Smooth muscle cell (in vitro differentiated cells): Measurements from ENCODE around the gene CIBAR2. TPM values are rescaled to one million over a fixed set of nuclear protein-coding genes. Genes with fewer than 3 reads are reported as not detected.

Source experiments
- DNase-seq: peaks from one replicate; lab custom pipeline; 2025; ENCODE audit not compliant: unreplicated experiment; lab: John Stamatoyannopoulos, UW
- H2AFZ ChIP-seq: fragments of 200-600 bp; sonication (generic); 2 replicates; pipeline ENCODE4 v1.6.0; 2016; ENCODE audit warnings: antibody characterized with exemption, low read depth, mild to moderate bottlenecking
- H3F3A ChIP-seq: fragments of 200-600 bp; sonication (generic); 2 replicates; pipeline ENCODE4 v1.6.0; 2017; ENCODE audit warnings: antibody characterized with exemption, low read depth
- H3K27ac ChIP-seq: fragments of 200-600 bp; sonication (generic); 2 replicates; pipeline ENCODE4 v1.5.1; 2016; ENCODE audit warnings: low read depth, mild to moderate bottlenecking
- H3K27me3 ChIP-seq: fragments of 200-600 bp; sonication (generic); 2 replicates; pipeline ENCODE4 v1.6.1; 2016; ENCODE audit warnings: low read depth, mild to moderate bottlenecking
- H3K36me3 ChIP-seq: fragments of 200-600 bp; sonication (generic); 2 replicates; pipeline ENCODE4 v1.5.1; 2016; ENCODE audit warnings: low read depth
- H3K4me1 ChIP-seq: fragments of 200-600 bp; sonication (generic); 2 replicates; pipeline ENCODE4 v1.5.1; 2016; ENCODE audit warnings: low read depth
- H3K4me2 ChIP-seq: fragments of 200-600 bp; sonication (generic); 2 replicates; pipeline ENCODE4 v1.6.0; 2016; ENCODE audit warnings: mild to moderate bottlenecking
- H3K4me3 ChIP-seq: fragments of 200-600 bp; sonication (generic); 2 replicates; pipeline ENCODE4 v1.5.1; 2016; ENCODE audit warnings: mild to moderate bottlenecking
- H3K79me2 ChIP-seq: fragments of 200-600 bp; sonication (generic); 2 replicates; pipeline ENCODE4 v1.6.0; 2016; ENCODE audit warnings: low read depth, mild to moderate bottlenecking
- H3K9ac ChIP-seq: fragments of 200-600 bp; sonication (generic); 2 replicates; pipeline ENCODE4 v1.6.0; 2016; ENCODE audit warnings: low read depth
- H3K9me3 ChIP-seq: fragments of 200-600 bp; sonication (generic); replicated peaks from 2 replicates; pipeline ENCODE4 v1.5.1; 2016; ENCODE audit warnings: low read depth
- H4K20me1 ChIP-seq: fragments of 200-600 bp; sonication (generic); 2 replicates; pipeline ENCODE4 v1.6.0; 2016; ENCODE audit warnings: low read depth
- WGBS: methylation state at CpG from one replicate; pipeline ENCODE4 v1.1.7; 2016; ENCODE audit warnings: low lambda C conversion rate; 5-methylcytosine and 5-hydroxymethylcytosine counted together
- polyA plus RNA-seq: library from polyadenylated mRNA; unstranded; fragments of >200 nt; fragmentation: Nextera tagmentation; extraction: Ambion mirVana; gene quantifications from 2 replicates; pipeline ENCODE4 v1.2.1, GENCODE V29; 2016
- total RNA-seq: library from RNA; depleted of rRNA; stranded (reverse); fragments of >200 nt; gene quantifications from 2 replicates; pipeline ENCODE4 v1.2.3, GENCODE V29; 2014
- TF ChIP-seq, protein P1 (sequence below): fragments of 200-600 bp; sonication (generic); IDR thresholded peaks from 2 replicates; pipeline ENCODE4 v1.5.1; 2017; ENCODE audit warnings: borderline replicate concordance, mild to moderate bottlenecking, antibody characterized with exemption; ENCODE audit not compliant: insufficient read depth, poor library complexity, severe bottlenecking

CIBAR2 gene
- total and polyA plus RNA-seq, 2 experiments from 2014 or later: not detected

DNA sequence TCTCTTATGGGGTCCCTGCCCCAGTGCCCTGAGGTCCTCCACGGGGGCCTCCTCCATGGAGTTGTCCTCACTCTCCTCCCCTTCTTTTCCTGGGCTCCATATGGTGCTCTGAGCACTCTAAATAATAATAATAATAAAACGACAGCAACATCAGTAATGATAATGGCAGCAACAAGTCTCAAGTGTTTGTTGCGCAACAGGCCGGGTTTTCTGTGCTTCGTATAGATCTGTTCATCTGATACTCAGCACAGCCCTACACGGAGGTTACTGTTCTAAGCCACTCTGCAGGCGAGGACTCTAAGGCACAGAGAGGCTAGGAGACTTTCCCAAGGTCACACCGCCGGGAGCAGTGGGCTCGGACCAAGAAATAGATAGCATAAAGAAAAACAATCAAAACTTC lies 13.7 kb downstream of the CIBAR2 start:
- H3K4me1 ChIP-seq: no peaks in the 10 kb centered on the region
- no peaks in the 10 kb centered on the region for H3K27me3 ChIP-seq
- H3K27ac ChIP-seq: no peak overlapping the region
- no peak overlapping the region for H2AFZ ChIP-seq
- TF ChIP-seq, protein P1, sequence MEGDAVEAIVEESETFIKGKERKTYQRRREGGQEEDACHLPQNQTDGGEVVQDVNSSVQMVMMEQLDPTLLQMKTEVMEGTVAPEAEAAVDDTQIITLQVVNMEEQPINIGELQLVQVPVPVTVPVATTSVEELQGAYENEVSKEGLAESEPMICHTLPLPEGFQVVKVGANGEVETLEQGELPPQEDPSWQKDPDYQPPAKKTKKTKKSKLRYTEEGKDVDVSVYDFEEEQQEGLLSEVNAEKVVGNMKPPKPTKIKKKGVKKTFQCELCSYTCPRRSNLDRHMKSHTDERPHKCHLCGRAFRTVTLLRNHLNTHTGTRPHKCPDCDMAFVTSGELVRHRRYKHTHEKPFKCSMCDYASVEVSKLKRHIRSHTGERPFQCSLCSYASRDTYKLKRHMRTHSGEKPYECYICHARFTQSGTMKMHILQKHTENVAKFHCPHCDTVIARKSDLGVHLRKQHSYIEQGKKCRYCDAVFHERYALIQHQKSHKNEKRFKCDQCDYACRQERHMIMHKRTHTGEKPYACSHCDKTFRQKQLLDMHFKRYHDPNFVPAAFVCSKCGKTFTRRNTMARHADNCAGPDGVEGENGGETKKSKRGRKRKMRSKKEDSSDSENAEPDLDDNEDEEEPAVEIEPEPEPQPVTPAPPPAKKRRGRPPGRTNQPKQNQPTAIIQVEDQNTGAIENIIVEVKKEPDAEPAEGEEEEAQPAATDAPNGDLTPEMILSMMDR: no peak
- H3K36me3 ChIP-seq: no peaks in the 10 kb centered on the region
- no peak for DNase-seq
- H3K79me2 ChIP-seq: no peaks in the 10 kb centered on the region
- no peaks in the 10 kb centered on the region for H3F3A ChIP-seq
- no peaks in the 10 kb centered on the region for H4K20me1 ChIP-seq
- H3K4me2 ChIP-seq: no peak overlapping the region
- H3K4me3 ChIP-seq: no peak overlapping the region
- H3K9ac ChIP-seq: no peak overlapping the region
- no peaks in the 10 kb centered on the region for H3K9me3 ChIP-seq
- WGBS: 81% methylated on average over 10 of the region's 10 CpGs

DNA sequence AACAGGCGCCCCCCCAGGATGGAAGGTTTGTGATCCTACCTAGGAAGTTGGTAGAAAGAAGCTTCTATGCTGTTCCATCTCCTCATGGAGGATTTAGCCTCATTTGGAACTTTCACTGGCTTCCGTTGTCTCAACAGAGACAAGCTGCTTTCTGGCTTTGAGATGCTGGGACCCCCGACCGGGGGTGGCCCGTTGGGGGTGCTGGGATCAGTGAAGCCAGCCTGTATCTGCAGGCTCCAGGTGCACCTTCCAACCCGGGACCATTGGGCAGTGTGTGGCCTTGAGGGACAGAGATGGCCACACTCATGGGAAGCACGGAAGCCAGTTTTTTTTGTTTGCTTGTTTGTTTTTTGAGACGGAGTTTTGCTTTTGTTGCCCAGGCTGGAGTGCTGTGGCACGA lies 15.4 kb downstream of the CIBAR2 start:
- Histone ChIP-seq H3K9ac (no peak overlapping the region), H3K27ac (no peak overlapping the region), H3K36me3 (no peaks in the 10 kb centered on the region), H3K4me3 (no peak overlapping the region), H3K4me2 (no peak overlapping the region), H3K9me3 (no peaks in the 10 kb centered on the region), H4K20me1 (no peaks in the 10 kb centered on the region), H3K79me2 (no peaks in the 10 kb centered on the region), H3K27me3 (no peaks in the 10 kb centered on the region), H3F3A (no peaks in the 10 kb centered on the region), H3K4me1 (no peaks in the 10 kb centered on the region), H2AFZ (no peak overlapping the region)
- no peak for DNase-seq
- WGBS: 84% methylated on average over 9 of the region's 9 CpGs
- TF ChIP-seq, protein P1: no peak

DNA sequence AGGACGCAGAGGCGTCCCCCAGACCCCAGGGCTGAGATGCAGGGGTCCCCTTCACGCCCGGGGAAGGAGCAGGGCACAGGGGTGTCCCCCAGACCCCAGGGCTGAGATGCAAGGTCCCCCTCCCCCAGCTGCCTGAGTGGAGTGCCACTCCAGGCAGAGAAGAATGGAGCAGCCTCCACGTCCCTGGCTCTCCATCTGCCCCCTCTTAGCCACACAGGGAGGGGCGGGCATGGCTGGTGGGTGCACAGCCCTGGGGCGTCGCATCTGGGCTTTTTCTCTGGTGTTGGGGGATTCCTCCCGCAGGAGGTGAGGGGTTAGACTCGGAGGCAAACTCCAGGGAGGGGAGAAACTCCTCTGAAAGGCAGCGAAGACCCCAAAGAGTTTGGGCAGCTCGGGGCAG lies 17.5 kb downstream of the CIBAR2 start:
- Histone ChIP-seq H3K4me3 (no peak overlapping the region), H3K79me2 (no peaks in the 10 kb centered on the region), H3K9me3 (no peaks in the 10 kb centered on the region), H4K20me1 (no peaks in the 10 kb centered on the region), H2AFZ (no peak overlapping the region), H3K36me3 (no peaks in the 10 kb centered on the region), H3F3A (no peaks in the 10 kb centered on the region), H3K4me2 (no peak overlapping the region), H3K4me1 (peaks cover 7% of the 10 kb centered on the region), H3K27me3 (no peaks in the 10 kb centered on the region), H3K9ac (no peak overlapping the region), H3K27ac (no peak overlapping the region)
- TF ChIP-seq, protein P1: no peak
- DNase-seq: no peak
- 92% methylated on average over 12 of the region's 12 CpGs for WGBS

DNA sequence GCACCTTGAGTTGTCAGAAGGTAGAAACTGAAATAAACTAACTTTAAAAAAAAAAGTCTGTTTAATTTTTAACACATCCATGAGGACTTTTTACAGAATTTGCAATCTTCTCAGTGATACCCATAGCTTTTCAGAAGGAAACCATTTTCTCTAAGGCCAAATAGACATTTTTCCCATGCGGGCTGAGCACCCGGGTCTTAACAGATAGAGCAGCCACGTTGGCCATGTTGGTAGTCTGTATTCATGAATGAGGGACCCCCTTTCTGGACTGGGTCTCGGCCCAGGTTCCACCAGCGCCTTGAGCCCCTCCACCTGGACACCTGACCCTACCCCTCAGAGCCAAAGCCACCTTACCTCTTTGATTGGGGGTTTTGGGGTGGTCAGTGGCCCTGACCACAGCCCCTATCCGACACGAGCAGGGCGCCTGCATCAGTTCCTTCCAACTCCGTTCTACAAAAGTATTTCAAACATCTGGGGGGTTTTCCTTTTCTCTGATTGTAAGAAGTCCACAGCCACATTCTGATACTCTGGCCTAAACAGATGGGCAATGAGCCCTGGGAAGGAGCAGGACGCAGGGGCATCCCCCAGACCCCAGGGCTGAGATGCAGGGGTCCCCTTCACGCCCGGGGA lies 18.0 kb downstream of the CIBAR2 start:
- Histone ChIP-seq H3K36me3 (no peaks in the 10 kb centered on the region), H3K27ac (no peak overlapping the region), H3K4me1 (peaks cover 8% of the 10 kb centered on the region), H3K9ac (no peak overlapping the region), H3F3A (no peaks in the 10 kb centered on the region), H4K20me1 (no peaks in the 10 kb centered on the region), H3K79me2 (no peaks in the 10 kb centered on the region), H3K9me3 (no peaks in the 10 kb centered on the region), H2AFZ (no peak overlapping the region), H3K4me3 (no peak overlapping the region), H3K27me3 (no peaks in the 10 kb centered on the region), H3K4me2 (no peak overlapping the region)
- no peak for DNase-seq
- TF ChIP-seq, protein P1: no peak
- WGBS: 92% methylated on average over 12 of the region's 12 CpGs
